Tibial nerve (tissue), 4 donors: ENCODE data around the gene ZDHHC15. TPM values are rescaled to one million over a fixed set of nuclear protein-coding genes. Genes with fewer than 3 reads are reported as not detected.

Experiments
- DNase-seq, 2 donors: peaks; one replicate each; pipeline ENCODE4 v3.0.0-alpha.2; 2019; ENCODE audit warnings: low spot score in 2 of 2
- H3K27ac ChIP-seq, 4 donors: fragments of 200-600 bp; sonication (generic) in 3 of 4; one replicate each; pipeline ENCODE4 v1.5.1; 2017 to 2019; ENCODE audit warnings: mild to moderate bottlenecking in 1 of 4
- H3K27me3 ChIP-seq, 2 donors: fragments of 200-600 bp; sonication (generic) in 1 of 2; one replicate each; pipeline versions ENCODE4 v1.5.1 to v1.6.0; 2017 to 2019
- H3K36me3 ChIP-seq, 3 donors: fragments of 200-600 bp; sonication (generic); one replicate each; pipeline ENCODE4 v1.5.1; 2018 to 2019
- H3K4me1 ChIP-seq, 4 donors: fragments of 200-600 bp; sonication (generic) in 3 of 4; one replicate each; pipeline ENCODE4 v1.5.1; 2017 to 2019
- H3K4me3 ChIP-seq, 4 donors: fragments of 200-600 bp; sonication (generic) in 3 of 4; one replicate each; pipeline ENCODE4 v1.5.1; 2017 to 2019; ENCODE audit warnings: mild to moderate bottlenecking in 1 of 4, moderate library complexity in 1 of 4
- H3K9me3 ChIP-seq, 4 donors: fragments of 200-600 bp; sonication (generic) in 3 of 4; one replicate each; pipeline ENCODE4 v1.5.1; 2017 to 2019
- CTCF ChIP-seq, 5 experiments: fragments of 200-600 bp in 3 of 5; fragments of 450-650 bp in 2 of 5; sonication (generic) in 3 of 5; IDR thresholded peaks; one replicate each; pipeline ENCODE4 v1.5.1; 2016 to 2019; ENCODE audit warnings: antibody characterized with exemption in 5 of 5, mild to moderate bottlenecking in 3 of 5, moderate library complexity in 2 of 5
- POLR2A ChIP-seq, 2 donors: fragments of 450-650 bp; IDR thresholded peaks; one replicate each; pipeline ENCODE4 v1.6.1; 2017; ENCODE audit warnings: antibody characterized with exemption in 2 of 2, mild to moderate bottlenecking in 2 of 2, moderate library complexity in 2 of 2
- WGBS, 2 donors: methylation state at CpG; one replicate each; pipeline ENCODE4 v1.1.5; 2018; 5-methylcytosine and 5-hydroxymethylcytosine counted together
- total RNA-seq, 4 donors: library from RNA; depleted of rRNA; stranded (reverse); fragments of >200 nt; gene quantifications; one replicate each; pipeline ENCODE4 v1.1.0, GENCODE V29; 2016

ZDHHC15 gene
- total RNA-seq, 4 donors from 2014 or later = 2.1 to 4.4 (median 3.1) TPM

GRCh38 chrX:75327607-75328006, 195.2 kb downstream of the ZDHHC15 start:
- no peak for DNase-seq
- WGBS, 2 donors = 91 to 98% methylated on average over 16 of the region's 16 CpGs
- TF ChIP-seq POLR2A (IDR thresholded peaks at IDR 0.05) (no peak), CTCF (IDR thresholded peaks at IDR 0.05) (no peak)
- H3K4me1 ChIP-seq = no peaks in the 10 kb centered on the region
- H3K36me3 ChIP-seq = peaks cover 0 to 56% (median 0%) of the 10 kb centered on the region in 3 donors
- H3K27me3 ChIP-seq = no peaks in the 10 kb centered on the region
- H3K4me3 ChIP-seq = no peak overlapping the region
- H3K9me3 ChIP-seq = peaks cover 0 to 11% (median 2%) of the 10 kb centered on the region in 4 donors
- H3K27ac ChIP-seq = no peak overlapping the region

Other genes starting within 250 kb of the ZDHHC15 start
- 10 to 100 TPM; 12.7 to 23.9 (median 16.0) TPM for gene UPRT, start 249.0 kb downstream of the ZDHHC15 start, total RNA-seq